ENCODE measurements around the gene CDC5L. TPM values are rescaled to one million over a fixed set of nuclear protein-coding genes. Genes with fewer than 3 reads are reported as not detected.

The CDC5L gene
- polyA plus RNA-seq, 3 donors = 4.9 to 10.2 (median 7.4) TPM

DNA sequence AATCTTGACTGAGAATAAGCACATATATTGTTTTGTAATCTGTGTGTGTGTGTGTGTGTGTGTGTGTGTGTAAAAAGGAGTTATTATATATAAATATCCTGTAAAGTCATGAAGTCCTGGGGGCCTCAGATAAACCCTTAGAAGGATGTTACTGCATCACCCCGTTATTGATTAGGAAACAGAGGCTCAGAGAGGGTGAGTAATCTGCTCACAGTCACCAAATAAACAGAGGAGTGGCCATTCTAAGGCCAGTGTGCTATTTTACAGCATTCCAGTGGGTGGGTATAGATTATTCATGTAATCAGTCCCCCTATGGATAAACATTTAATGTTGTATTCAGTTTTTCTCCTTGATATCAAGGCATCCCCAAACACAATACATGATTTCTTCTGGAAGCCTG, 87.1 kb downstream of the CDC5L start:
- Histone ChIP-seq H3K4me2 (replicated peaks; ENCODE audit: extremely low read depth, low read length, poor library complexity, severe bottlenecking) (no peak overlapping the region), H3K27ac (ENCODE audit: low read depth in 1 of 2, low read length in 2 of 2) (no peak overlapping the region), H3K4me1 (ENCODE audit: control insufficient read depth in 1 of 2, insufficient read depth in 2 of 2, low read length in 2 of 2) (peaks cover 7 to 12% of the 10 kb centered on the region in 2 donors), H3K79me2 (ENCODE audit: insufficient read depth, low read length) (no peaks in the 10 kb centered on the region), H4K20me1 (ENCODE audit: insufficient read depth, low read length) (no peaks in the 10 kb centered on the region), H2AFZ (ENCODE audit: insufficient read depth, low read depth, low read length, poor library complexity, severe bottlenecking) (no peak overlapping the region), H3K9ac (ENCODE audit: insufficient read depth, low read length, poor library complexity, severe bottlenecking) (no peak overlapping the region), H3K4me3 (replicated peaks in 1 of 3; ENCODE audit: low read depth in 2 of 3, low read length in 3 of 3) (no peak overlapping the region), H3K36me3 (replicated peaks in 1 of 2; ENCODE audit: control insufficient read depth in 1 of 2, insufficient read depth in 2 of 2, low read length in 2 of 2) (no peaks in the 10 kb centered on the region), H3K9me3 (replicated peaks in 1 of 2; ENCODE audit: control insufficient read depth in 1 of 2, insufficient read depth in 1 of 2, low read length in 2 of 2) (no peaks in the 10 kb centered on the region), H3K27me3 (ENCODE audit: control insufficient read depth in 2 of 2, insufficient read depth in 2 of 2, low read length in 2 of 2) (no peaks in the 10 kb centered on the region)
- Mint-ChIP-seq H3K27me3 (ENCODE audit: low read depth in 3 of 3) (peaks cover 2 to 7% (median 3%) of the 10 kb centered on the region in 3 donors), H3K4me3 (no peak overlapping the region), H3K36me3 (no peaks in the 10 kb centered on the region), H3K9me3 (no peaks in the 10 kb centered on the region), H3K27ac (no peak overlapping the region), H3K4me1 (peaks cover 18% of the 10 kb centered on the region)
- no CpG with 5 or more reads among the region's 1 CpG for WGBS (ENCODE audit: insufficient coverage)
- intact Hi-C loops (cut with micrococcal nuclease) = loop anchor here (2.0 to 10.0 kb wide), 6 partner anchors 120 to 1450 kb away; no protein-coding TSS in a partner anchor
- TF ChIP-seq CTCF (IDR thresholded peaks at IDR 0.05) = no peak
- DNase-seq = no peak

DNA sequence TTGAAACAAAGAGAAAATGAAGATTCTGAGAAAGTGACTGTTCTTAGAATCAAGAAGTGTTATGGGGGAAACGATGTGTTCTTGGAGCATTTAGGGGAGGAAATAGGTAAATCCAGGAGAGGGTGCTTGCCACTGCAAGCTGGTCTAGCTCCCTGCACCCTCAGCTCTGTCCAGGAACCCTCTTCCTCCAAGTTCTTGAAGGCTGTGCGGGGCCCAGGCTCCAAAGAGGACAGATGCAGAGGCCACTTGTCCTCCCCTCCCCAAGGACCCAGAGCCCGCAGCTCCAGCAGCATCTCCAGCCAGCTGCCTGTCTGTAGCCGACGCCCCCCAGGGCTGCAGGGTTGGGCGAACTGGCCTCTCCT, 87.9 kb downstream of the CDC5L start:
- H3K27ac Mint-ChIP-seq = no peak overlapping the region
- no peaks in the 10 kb centered on the region for H3K36me3 Mint-ChIP-seq
- Histone ChIP-seq H3K4me3 (replicated peaks in 1 of 3; ENCODE audit: low read depth in 2 of 3, low read length in 3 of 3) (no peak overlapping the region), H3K27me3 (ENCODE audit: control insufficient read depth in 2 of 2, insufficient read depth in 2 of 2, low read length in 2 of 2) (no peaks in the 10 kb centered on the region), H3K27ac (ENCODE audit: low read depth in 1 of 2, low read length in 2 of 2) (no peak overlapping the region), H4K20me1 (ENCODE audit: insufficient read depth, low read length) (no peaks in the 10 kb centered on the region), H3K9ac (ENCODE audit: insufficient read depth, low read length, poor library complexity, severe bottlenecking) (no peak overlapping the region), H3K9me3 (replicated peaks in 1 of 2; ENCODE audit: control insufficient read depth in 1 of 2, insufficient read depth in 1 of 2, low read length in 2 of 2) (no peaks in the 10 kb centered on the region), H3K4me2 (replicated peaks; ENCODE audit: extremely low read depth, low read length, poor library complexity, severe bottlenecking) (no peak overlapping the region), H3K4me1 (ENCODE audit: control insufficient read depth in 1 of 2, insufficient read depth in 2 of 2, low read length in 2 of 2) (peaks cover 7 to 12% of the 10 kb centered on the region in 2 donors), H2AFZ (ENCODE audit: insufficient read depth, low read depth, low read length, poor library complexity, severe bottlenecking) (peak overlapping the region; percentile 62), H3K36me3 (replicated peaks in 1 of 2; ENCODE audit: control insufficient read depth in 1 of 2, insufficient read depth in 2 of 2, low read length in 2 of 2) (no peaks in the 10 kb centered on the region), H3K79me2 (ENCODE audit: insufficient read depth, low read length) (no peaks in the 10 kb centered on the region)
- peak overlapping the region in 1 of 2 donors; percentile 28 for H3K4me3 Mint-ChIP-seq
- no peak for TF ChIP-seq CTCF (IDR thresholded peaks at IDR 0.05)
- intact Hi-C loops (cut with micrococcal nuclease) = loop anchor here (2.0 to 10.0 kb wide), 6 partner anchors 119 to 1449 kb away; no protein-coding TSS in a partner anchor
- H3K27me3 Mint-ChIP-seq (ENCODE audit: low read depth in 3 of 3) = peaks cover 3 to 10% (median 3%) of the 10 kb centered on the region in 3 donors
- 24% methylated on average over 5 of the region's 6 CpGs for WGBS (ENCODE audit: insufficient coverage)
- DNase-seq = no peak
- no peaks in the 10 kb centered on the region for H3K9me3 Mint-ChIP-seq
- peaks cover 18% of the 10 kb centered on the region for H3K4me1 Mint-ChIP-seq
